ENCODE results near the gene ATP8B3. TPM values are rescaled to one million over a fixed set of nuclear protein-coding genes. Genes with fewer than 3 reads are reported as not detected.
A peak's percentile ranks its signal among the peaks of the same experiment; 100 is the strongest.

The ATP8B3 gene
- polyA plus RNA-seq, 3 donors, result 0.56 to 1.00 (median 0.65) TPM

GRCh38 chr19:1839658-1840540, 27.8 kb upstream of the ATP8B3 start:
- no peak for DNase-seq (ENCODE audit: extremely low read depth in 1 of 11, low read depth in 9 of 11, low spot score in 4 of 11)

- DNase-seq (ENCODE audit: extremely low read depth in 1 of 11, low read depth in 9 of 11, low spot score in 4 of 11), result no peak
Observed at GRCh38 chr19:1837625-1838105, 25.6 kb upstream of the ATP8B3 start.

DNA sequence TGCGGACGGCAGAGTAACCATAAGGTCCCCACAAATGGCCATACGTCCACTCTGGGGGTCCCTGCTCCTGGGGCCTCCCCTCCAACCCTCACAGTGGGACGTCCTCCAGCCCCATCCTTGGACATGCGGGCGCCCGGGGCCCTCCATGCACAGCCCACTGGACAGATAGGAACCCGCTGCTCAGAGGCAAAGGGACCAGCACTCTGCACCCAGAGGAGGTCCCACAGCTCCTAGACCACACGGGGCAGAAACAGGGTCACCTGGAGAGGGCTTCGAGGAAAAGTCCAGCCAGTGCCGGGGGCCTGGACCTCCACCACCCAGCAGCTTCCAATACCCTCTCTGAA, 25.1 kb upstream of the ATP8B3 start:
- no peak for DNase-seq (ENCODE audit: extremely low read depth in 1 of 11, low read depth in 9 of 11, low spot score in 4 of 11)

- no peak for DNase-seq (ENCODE audit: extremely low read depth in 1 of 11, low read depth in 9 of 11, low spot score in 4 of 11)
Observed at GRCh38 chr19:1836458-1837221, 24.6 kb upstream of the ATP8B3 start.

- no peak for DNase-seq (ENCODE audit: extremely low read depth in 1 of 11, low read depth in 9 of 11, low spot score in 4 of 11)
Observed at GRCh38 chr19:1833540-1833939, 21.5 kb upstream of the ATP8B3 start.

DNA sequence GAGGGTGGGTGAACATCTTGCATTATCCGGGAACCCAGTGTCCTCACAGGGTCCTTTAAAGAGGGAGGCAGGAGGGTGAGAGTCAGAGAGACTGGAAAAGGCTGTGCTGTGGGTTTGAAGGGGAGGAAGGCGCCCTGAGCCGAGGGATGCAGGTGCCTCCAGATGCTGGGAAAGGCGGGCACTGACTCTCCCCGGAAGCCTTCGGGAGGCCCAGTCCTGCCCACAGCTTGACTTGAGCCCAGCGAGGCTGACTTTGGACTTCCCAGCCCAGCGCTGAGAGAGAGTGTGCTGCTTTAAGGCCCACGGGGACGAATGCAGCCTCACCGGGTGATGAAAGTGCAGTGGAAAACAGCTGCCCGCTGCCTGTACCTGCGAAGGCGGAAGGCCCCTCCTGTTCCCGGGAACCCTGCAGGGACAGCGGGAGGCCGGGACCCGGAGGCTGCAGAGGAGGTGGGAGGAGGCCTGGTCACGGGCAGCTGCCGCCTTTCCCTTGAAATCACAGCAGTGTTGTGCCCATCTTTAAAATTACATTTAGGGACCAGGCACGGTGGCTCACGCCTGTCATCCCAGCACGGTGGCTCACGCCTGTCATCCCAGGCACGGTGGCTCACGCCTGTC, 20.1 kb upstream of the ATP8B3 start:
- no peak for DNase-seq (ENCODE audit: extremely low read depth in 1 of 11, low read depth in 9 of 11, low spot score in 4 of 11)

DNA sequence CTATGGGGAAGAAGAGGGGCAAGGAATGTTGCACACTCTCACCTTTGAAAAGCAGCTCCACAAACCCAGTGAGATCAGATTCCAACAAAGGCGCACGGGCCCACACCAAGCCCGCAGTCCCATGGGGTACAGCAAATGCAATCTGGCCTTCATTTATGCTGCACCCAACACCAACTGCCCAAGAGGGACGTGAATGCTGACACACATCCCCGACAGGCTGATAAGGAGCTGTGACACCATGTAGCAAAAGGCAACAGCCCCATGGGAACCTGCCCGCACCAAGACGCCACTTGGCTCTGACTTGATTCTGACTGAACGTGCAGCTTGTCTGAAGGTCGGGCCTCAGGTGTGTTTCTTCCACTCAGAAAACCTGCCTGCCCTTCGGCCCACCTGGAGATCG, 18.9 kb upstream of the ATP8B3 start:
- DNase-seq (ENCODE audit: extremely low read depth in 1 of 11, low read depth in 9 of 11, low spot score in 4 of 11), result no peak

GRCh38 chr19:1830568-1830967, 18.5 kb upstream of the ATP8B3 start:
- DNase-seq (ENCODE audit: extremely low read depth in 1 of 11, low read depth in 9 of 11, low spot score in 4 of 11), result no peak

DNA sequence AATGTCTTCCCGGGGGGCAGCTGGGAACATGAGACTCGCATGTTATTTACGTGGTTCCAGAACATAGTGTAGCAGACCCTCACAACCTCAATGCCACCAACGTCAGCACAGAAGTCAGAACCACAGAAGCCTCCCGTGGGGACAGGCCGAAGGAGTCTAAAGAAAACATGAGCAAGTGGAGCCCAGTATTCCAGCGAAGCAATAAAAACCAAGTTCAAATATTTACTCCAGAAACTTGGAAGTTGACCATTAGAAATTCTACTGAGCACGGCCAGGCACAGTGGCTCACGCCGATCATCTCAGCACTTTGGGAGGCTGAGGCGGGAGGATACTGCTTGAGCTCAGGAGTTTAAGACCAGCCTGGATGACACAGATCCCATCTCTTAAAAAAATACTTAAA, 17.9 kb upstream of the ATP8B3 start:
- no peak for DNase-seq (ENCODE audit: extremely low read depth in 1 of 11, low read depth in 9 of 11, low spot score in 4 of 11)

DNA sequence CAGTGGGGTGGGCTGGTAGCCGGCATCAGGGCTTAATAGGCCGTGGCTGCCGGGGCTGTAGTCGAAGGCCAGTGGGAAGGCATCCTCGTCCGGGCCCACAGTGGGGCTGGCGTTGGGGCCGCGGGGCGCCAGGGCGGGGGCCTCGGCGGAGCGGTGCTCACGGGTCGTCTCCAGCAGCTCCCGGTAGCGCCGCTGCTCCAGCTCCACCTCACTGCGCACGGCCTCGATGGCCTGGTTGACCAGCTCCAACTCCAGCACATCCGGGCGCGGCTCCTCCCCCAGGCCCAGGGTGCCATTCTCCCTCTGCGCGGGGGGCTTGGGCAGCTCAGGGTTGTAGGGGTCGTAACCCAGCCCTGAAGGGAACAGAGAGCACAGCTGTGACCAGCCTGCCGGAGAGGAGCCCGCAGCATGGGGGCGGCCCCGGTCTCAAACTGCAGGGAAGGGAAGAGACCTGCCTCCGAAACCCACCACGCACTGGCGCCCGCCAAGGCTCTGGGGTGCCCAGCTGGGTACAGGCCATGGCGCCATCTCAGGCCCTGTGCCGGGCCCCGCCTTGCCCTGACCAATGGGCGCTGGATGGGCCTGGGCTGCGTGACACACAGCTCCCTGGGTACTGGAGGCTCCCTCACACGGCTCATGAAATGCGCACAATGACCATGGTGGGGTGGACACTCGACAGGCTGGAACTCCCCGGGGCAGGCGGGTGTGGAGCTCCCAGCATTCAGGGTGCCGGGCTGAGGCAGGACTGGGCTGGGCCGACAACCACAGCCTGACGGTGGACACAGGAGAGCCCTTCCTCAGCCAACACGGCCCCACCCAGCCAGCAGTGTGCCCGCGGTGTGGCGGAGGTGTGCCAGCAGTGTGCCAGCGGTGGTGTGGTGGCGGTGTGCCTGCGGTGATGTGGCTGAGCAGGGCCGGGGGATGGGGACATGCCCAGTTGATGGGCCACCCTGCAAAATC, 16.5 kb upstream of the ATP8B3 start:
- DNase-seq (ENCODE audit: extremely low read depth in 1 of 11, low read depth in 9 of 11, low spot score in 4 of 11), result no peak

GRCh38 chr19:1827566-1828278, 15.6 kb upstream of the ATP8B3 start:
- DNase-seq (ENCODE audit: extremely low read depth in 1 of 11, low read depth in 9 of 11, low spot score in 4 of 11), result no peak

DNA sequence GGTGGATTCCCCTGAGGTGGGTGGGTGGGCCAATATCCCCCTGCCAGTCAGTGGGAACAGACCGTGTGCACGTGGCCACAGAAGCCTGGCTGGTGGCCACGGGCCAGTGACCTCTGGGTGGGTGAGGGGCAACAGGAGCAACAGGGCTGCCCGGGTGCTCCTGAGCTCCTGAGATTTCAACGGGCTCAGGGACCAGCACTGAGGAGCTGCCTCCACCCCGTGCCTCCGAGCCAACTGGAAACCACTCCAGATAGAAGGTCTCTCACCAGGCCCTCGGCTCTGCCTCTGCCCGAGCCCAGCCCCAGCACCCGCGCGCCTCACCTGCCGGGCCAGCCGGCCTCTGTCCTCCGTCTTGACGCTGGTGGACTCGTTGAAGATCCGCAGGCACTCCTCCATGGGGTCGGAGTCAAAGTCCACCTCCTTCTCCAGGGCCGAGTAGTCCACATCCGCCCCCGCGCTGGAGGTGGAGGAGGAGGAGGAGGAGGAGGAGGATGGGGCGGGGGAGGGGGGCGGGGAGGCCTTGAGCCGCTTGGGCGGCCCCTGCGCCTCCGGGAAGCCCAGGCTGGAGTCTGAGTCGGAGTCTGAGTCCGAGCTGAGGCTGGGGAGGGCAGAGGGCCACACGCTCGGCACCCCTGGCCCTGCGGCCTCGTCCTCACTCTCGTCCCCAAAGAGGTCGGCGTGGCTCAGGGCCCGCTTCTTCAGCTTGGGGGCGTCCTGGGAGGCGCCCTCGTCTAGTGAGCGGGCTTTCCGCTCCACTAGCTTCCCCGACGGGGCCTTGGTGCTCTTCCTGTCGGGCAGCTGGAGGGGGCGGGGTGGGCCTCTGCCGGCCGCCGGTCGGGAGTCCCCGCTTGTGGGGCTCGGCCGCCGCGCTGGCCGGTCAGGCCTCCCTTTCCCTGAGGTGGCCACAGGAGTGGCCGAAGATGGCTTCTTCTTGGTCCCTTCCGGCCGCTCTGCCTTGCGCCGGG, 14.8 kb upstream of the ATP8B3 start:
- peak in 7 of 11 donors; percentile 31 to 75 (median 52) for DNase-seq (ENCODE audit: extremely low read depth in 1 of 11, low read depth in 9 of 11, low spot score in 4 of 11)

GRCh38 chr19:1825909-1826556, 14.0 kb upstream of the ATP8B3 start:
- peak; percentile 60 to 82 (median 73) for DNase-seq (ENCODE audit: extremely low read depth in 1 of 11, low read depth in 9 of 11, low spot score in 4 of 11)

- DNase-seq (ENCODE audit: extremely low read depth in 1 of 11, low read depth in 9 of 11, low spot score in 4 of 11), result no peak
Observed at GRCh38 chr19:1824252-1824622, 12.2 kb upstream of the ATP8B3 start.

GRCh38 chr19:1823539-1824251, 11.6 kb upstream of the ATP8B3 start:
- no peak for DNase-seq (ENCODE audit: extremely low read depth in 1 of 11, low read depth in 9 of 11, low spot score in 4 of 11)

- DNase-seq (ENCODE audit: extremely low read depth in 1 of 11, low read depth in 9 of 11, low spot score in 4 of 11), result no peak
Observed at GRCh38 chr19:1823020-1823419, 10.9 kb upstream of the ATP8B3 start.
